SK-N-SH (cell line): Measurements from ENCODE around the gene CLINT1. TPM values are rescaled to one million over a fixed set of nuclear protein-coding genes. Genes with fewer than 3 reads are reported as not detected.

Source experiments
- CTCF ChIA-PET: fragments of 300-600, 350-600 bp; formaldehyde crosslinking; extraction: SDS; loops from one replicate; lab custom pipeline; 2021; lab: Yijun Ruan, JAX
- POLR2A ChIA-PET: fragments of 350-600 bp; sonication (Branson Sonifier 250); formaldehyde crosslinking; extraction: SDS; loops from one replicate; lab custom pipeline; 2020; ENCODE audit warnings: antibody characterized with exemption, inconsistent platforms; lab: Yijun Ruan, JAX
- DNase-seq: peaks from one replicate; pipeline ENCODE4 v3.0.0; 2012
- H2AFZ ChIP-seq: fragments of 200-600 bp; sonication (generic); 2 replicates; pipeline ENCODE4 v1.8.1; 2016; ENCODE audit warnings: antibody characterized with exemption, mild to moderate bottlenecking, low read depth
- H3F3A ChIP-seq: fragments of 200-600 bp; sonication (generic); replicated peaks from 2 replicates; pipeline ENCODE3; 2016; ENCODE audit warnings: antibody characterized with exemption, mild to moderate bottlenecking; ENCODE audit not compliant: insufficient read depth
- H3K27ac ChIP-seq, 2 experiments: fragments of 200-500 bp in 1 of 2; fragments of 200-600 bp in 1 of 2; sonication (Bioruptor generic) in 1 of 2; sonication (generic), shearing (Covaris generic) in 1 of 2; 2 replicates each; pipeline versions ENCODE4 v1.5.1 to v1.6.1; 2014 to 2016; ENCODE audit warnings: low read depth in 2 of 2, inconsistent platforms in 1 of 2, low read length in 1 of 2, mild to moderate bottlenecking in 1 of 2, mixed read lengths in 1 of 2
- H3K27me3 ChIP-seq: fragments of 200-600 bp; sonication (generic), shearing (Covaris generic); 2 replicates; pipeline ENCODE4 v1.6.1; 2016; ENCODE audit warnings: mixed run types; ENCODE audit not compliant: insufficient read depth
- H3K36me3 ChIP-seq, 2 experiments: fragments of 200-500 bp in 1 of 2; fragments of 200-600 bp in 1 of 2; sonication (Bioruptor generic) in 1 of 2; sonication (generic) in 1 of 2; replicated peaks in 1 of 2; 2 replicates each; pipeline versions ENCODE3 to v1.5.1; 2014 to 2016; ENCODE audit warnings: low read length in 1 of 2, mild to moderate bottlenecking in 1 of 2; ENCODE audit not compliant: insufficient read depth in 2 of 2, control insufficient read depth in 1 of 2
- H3K4me1 ChIP-seq, 2 experiments: fragments of 200-500 bp in 1 of 2; fragments of 200-600 bp in 1 of 2; sonication (Bioruptor generic) in 1 of 2; sonication (generic), shearing (Covaris generic) in 1 of 2; 2 replicates each; pipeline versions ENCODE4 v1.5.1 to v1.6.1; 2014 to 2016; ENCODE audit warnings: low read depth in 1 of 2, low read length in 1 of 2, mixed run types in 1 of 2; ENCODE audit not compliant: insufficient read depth in 2 of 2, control insufficient read depth in 1 of 2
- H3K4me2 ChIP-seq: fragments of 200-600 bp; sonication (generic), shearing (Covaris generic); 2 replicates; pipeline ENCODE4 v1.6.1; 2017; ENCODE audit warnings: mixed run types
- H3K4me3 ChIP-seq, 2 experiments: fragments of 200-500 bp in 1 of 2; fragments of 200-600 bp in 1 of 2; sonication (Bioruptor generic) in 1 of 2; sonication (generic), shearing (Covaris generic) in 1 of 2; 2 replicates each; pipeline versions ENCODE4 v1.5.1 to v1.8.1; 2014 to 2016; ENCODE audit warnings: low read depth in 2 of 2, inconsistent platforms in 1 of 2, low read length in 1 of 2, mild to moderate bottlenecking in 1 of 2, mixed read lengths in 1 of 2, moderate library complexity in 1 of 2
- H3K79me2 ChIP-seq: fragments of 200-600 bp; sonication (generic); 2 replicates; pipeline ENCODE4 v1.8.1; 2017; ENCODE audit warnings: mild to moderate bottlenecking; ENCODE audit not compliant: insufficient read depth
- H3K9ac ChIP-seq: fragments of 200-600 bp; sonication (generic); 2 replicates; pipeline ENCODE4 v1.6.1; 2017; ENCODE audit warnings: mixed run types
- H3K9me2 ChIP-seq: fragments of 200-600 bp; sonication (generic); 2 replicates; pipeline ENCODE4 v1.6.1; 2017; ENCODE audit warnings: mixed run types
- H3K9me3 ChIP-seq: fragments of 200-600 bp; sonication (generic); 2 replicates; pipeline ENCODE4 v1.6.1; 2017; ENCODE audit warnings: mixed run types, mild to moderate bottlenecking, moderate library complexity
- H4K20me1 ChIP-seq: fragments of 200-600 bp; sonication (generic); 2 replicates; pipeline ENCODE4 v1.6.1; 2017; ENCODE audit warnings: mild to moderate bottlenecking, mixed run types; ENCODE audit not compliant: insufficient read depth
- CHD2 ChIP-seq: fragments of 150-350 bp; IDR thresholded peaks from 2 replicates; pipeline ENCODE4 v1.6.1; 2018; ENCODE audit warnings: low read length; ENCODE audit not compliant: partially characterized antibody
- CTCF ChIP-seq: fragments of 200-600 bp; sonication (generic); IDR thresholded peaks from 2 replicates; pipeline ENCODE4 v1.6.1; 2017; ENCODE audit warnings: antibody characterized with exemption, mild to moderate bottlenecking, moderate library complexity
- GABPA ChIP-seq: IDR thresholded peaks from 2 replicates; pipeline ENCODE4 v1.4.0; 2012; ENCODE audit warnings: low read depth, mild to moderate bottlenecking
- GATA2 ChIP-seq: sonication (generic); formaldehyde crosslinking; IDR thresholded peaks from 2 replicates; pipeline ENCODE4 v1.5.0; 2020; ENCODE audit warnings: mild to moderate bottlenecking, missing genetic modification reagents
- MEF2A ChIP-seq: IDR thresholded peaks from 2 replicates; pipeline ENCODE4 v1.4.0; 2012; ENCODE audit warnings: low read depth, borderline replicate concordance
- MXI1 ChIP-seq: IDR thresholded peaks from 2 replicates; pipeline ENCODE4 v1.6.1; 2012; ENCODE audit warnings: mild to moderate bottlenecking, low read depth, low read length, improper control_type of control experiment
- NFIC ChIP-seq: IDR thresholded peaks from 2 replicates; pipeline ENCODE4 v1.4.0; 2012; ENCODE audit warnings: borderline replicate concordance
- NRF1 ChIP-seq: IDR thresholded peaks from 2 replicates; pipeline ENCODE4 v1.6.1; 2012; ENCODE audit warnings: low read depth, mild to moderate bottlenecking, low read length
- REST ChIP-seq: IDR thresholded peaks from 2 replicates; pipeline ENCODE4 v1.6.1; 2012; ENCODE audit warnings: mild to moderate bottlenecking, low read depth, low read length, moderate library complexity
- RXRA ChIP-seq: IDR thresholded peaks from 2 replicates; pipeline ENCODE4 v1.4.0; 2012; ENCODE audit warnings: low read depth, mild to moderate bottlenecking, borderline replicate concordance
- WGBS: methylation state at CpG from one replicate; pipeline ENCODE4 v1.1.6; 2017; ENCODE audit warnings: low lambda C conversion rate; 5-methylcytosine and 5-hydroxymethylcytosine counted together
- polyA plus RNA-seq, 3 experiments: library from polyadenylated mRNA; depleted of rRNA; stranded (reverse); fragments of >200 nt; gene quantifications; 2 replicates each; pipeline ENCODE4 v1.2.3, GENCODE V29; 2012
- TF ChIP-seq, protein P1 (sequence below): IDR thresholded peaks from 2 replicates; pipeline ENCODE4; 2012
- TF ChIP-seq, protein P2 (sequence below): IDR thresholded peaks from 2 replicates; pipeline ENCODE4 v1.4.0; 2012; ENCODE audit warnings: low read depth, borderline replicate concordance

Gene CLINT1
- polyA plus RNA-seq, 1 of the 3 experiments (the other 2 are of a cell fraction): 65.4 TPM

DNA sequence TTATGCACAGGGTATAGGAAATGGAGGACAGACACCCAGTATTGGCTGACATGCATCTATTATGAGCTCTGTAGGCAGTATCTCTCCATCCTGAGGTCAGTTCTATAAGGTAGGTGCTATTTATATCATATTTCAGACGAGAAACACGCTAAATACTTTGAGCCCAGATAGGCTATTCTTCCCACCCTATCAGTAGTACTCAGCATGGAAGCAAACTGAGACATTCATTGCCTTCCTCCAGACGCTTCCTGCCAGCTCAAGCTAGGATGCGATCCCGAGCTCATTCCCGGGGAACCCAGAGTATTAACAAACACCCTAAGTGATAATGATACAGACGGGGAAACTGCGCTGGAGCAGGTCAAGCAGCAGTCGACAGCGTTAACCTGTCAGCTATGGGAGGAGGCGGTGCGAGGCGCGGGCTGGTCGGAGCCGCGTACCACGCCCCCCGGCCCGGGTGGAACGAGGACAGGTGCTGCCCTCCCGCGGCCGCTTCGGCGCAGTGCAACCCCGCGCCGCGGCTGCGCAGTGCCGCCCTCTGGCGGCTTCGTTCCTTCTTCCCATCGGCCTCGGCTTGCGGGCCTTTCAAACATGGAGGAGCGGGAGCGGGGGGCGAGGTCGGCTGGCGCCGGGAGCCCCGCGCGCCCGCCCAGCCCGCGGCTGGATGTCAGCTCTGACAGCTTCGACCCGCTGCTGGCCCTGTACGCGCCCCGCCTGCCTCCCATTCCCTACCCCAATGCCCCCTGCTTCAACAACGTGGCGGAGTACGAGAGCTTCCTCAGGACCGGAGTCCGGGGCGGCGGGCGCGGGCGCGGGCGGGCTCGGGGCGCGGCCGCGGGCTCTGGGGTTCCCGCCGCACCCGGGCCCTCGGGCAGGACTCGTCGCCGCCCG, 115.5 kb downstream of the CLINT1 start, which contains the start of gene LSM11 (continued):
- TF ChIP-seq REST (0 out of 2 replicates have a peak, but pooled peaks have one; percentile 36), NRF1 (peak; percentile 77)

- Histone ChIP-seq H3K36me3 (peaks cover 22 to 30% of the 10 kb centered on the region in 2 experiments), H3K9me3 (no peaks in the 10 kb centered on the region), H3K4me1 (peaks cover 0 to 18% of the 10 kb centered on the region in 2 experiments; a peak in 2 of 4 replicates), H3K79me2 (peaks cover 20% of the 10 kb centered on the region; the same call in 1 of the 2 replicates), H3K4me3 (no peak overlapping the region), H3K4me2 (no peak overlapping the region), H2AFZ (no peak overlapping the region), H3K9me2 (no peaks in the 10 kb centered on the region), H3K27me3 (no peaks in the 10 kb centered on the region), H4K20me1 (no peaks in the 10 kb centered on the region), H3K9ac (no peak overlapping the region), H3F3A (peaks cover 9% of the 10 kb centered on the region), H3K27ac (no peak overlapping the region)
- POLR2A ChIA-PET: no interaction called here
- no peak for TF ChIP-seq CHD2
- TF ChIP-seq, protein P1, sequence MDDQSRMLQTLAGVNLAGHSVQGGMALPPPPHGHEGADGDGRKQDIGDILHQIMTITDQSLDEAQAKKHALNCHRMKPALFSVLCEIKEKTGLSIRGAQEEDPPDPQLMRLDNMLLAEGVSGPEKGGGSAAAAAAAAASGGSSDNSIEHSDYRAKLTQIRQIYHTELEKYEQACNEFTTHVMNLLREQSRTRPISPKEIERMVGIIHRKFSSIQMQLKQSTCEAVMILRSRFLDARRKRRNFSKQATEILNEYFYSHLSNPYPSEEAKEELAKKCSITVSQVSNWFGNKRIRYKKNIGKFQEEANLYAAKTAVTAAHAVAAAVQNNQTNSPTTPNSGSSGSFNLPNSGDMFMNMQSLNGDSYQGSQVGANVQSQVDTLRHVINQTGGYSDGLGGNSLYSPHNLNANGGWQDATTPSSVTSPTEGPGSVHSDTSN: no peak
- TF ChIP-seq GABPA: no peak
- TF ChIP-seq REST: no peak
- no peak for TF ChIP-seq MXI1
- TF ChIP-seq MEF2A: no peak
- TF ChIP-seq, protein P2, sequence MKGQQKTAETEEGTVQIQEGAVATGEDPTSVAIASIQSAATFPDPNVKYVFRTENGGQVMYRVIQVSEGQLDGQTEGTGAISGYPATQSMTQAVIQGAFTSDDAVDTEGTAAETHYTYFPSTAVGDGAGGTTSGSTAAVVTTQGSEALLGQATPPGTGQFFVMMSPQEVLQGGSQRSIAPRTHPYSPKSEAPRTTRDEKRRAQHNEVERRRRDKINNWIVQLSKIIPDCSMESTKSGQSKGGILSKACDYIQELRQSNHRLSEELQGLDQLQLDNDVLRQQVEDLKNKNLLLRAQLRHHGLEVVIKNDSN: no peak
- TF ChIP-seq CTCF: no peak
- no peak for TF ChIP-seq RXRA
- no peak for TF ChIP-seq NFIC
- no peak for TF ChIP-seq GATA2 (CRISPR knock-in tag)
- CTCF ChIA-PET: interaction anchor here (0.9 to 1.4 kb wide), 2 partner anchors 12 to 72 kb away, joined by 3 to 4 read pairs; no protein-coding TSS in a partner anchor
- no peak for DNase-seq
- 78% methylated on average over 4 of the region's 4 CpGs for WGBS
Observed at GRCh38 chr5:157741131-157741530, 117.8 kb downstream of the CLINT1 start.
